Measurements from ENCODE around the gene ADAMTS20.

GRCh38 chr12:43577381-43577780 lies 25.4 kb upstream of the ADAMTS20 start:
- TF ChIP-seq POLR2A (IDR thresholded peaks at IDR 0.05) (no peak), POLR2AphosphoS5 (IDR thresholded peaks at IDR 0.05) (no peak)

All from gastroesophageal sphincter (tissue), 2 donors.